GM21576 (cell line): Measurements from ENCODE around the gene SERPINB7.

ENCODE experiments used
- ATAC-seq: cut with Tn5 transposase; IDR thresholded peaks from one replicate; pipeline ENCODE4 v1.9.1; 2021; ENCODE audit warnings: mild to moderate bottlenecking, moderate library complexity; ENCODE audit not compliant: unreplicated experiment

The SERPINB7 gene

DNA sequence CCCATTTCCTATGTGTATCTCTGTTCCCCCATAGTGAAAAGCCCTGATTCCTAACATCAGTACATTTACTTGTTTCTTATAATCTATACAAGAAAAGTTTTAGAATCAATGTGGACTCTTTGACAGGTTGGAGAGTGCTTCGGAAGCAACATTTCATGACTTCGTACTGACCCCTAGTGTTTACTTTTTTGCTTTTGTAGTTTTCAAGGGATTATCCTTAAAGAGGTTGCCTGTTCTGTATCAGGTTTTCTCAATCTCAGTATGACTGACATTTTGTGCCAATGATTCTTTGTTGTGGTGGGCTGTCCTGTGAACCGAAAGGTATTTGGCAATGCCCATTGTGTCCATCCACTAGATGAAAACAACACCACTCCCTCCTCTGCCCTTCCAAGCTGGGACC is 69.0 kb downstream of the SERPINB7 start:
- ATAC-seq = no peak

DNA sequence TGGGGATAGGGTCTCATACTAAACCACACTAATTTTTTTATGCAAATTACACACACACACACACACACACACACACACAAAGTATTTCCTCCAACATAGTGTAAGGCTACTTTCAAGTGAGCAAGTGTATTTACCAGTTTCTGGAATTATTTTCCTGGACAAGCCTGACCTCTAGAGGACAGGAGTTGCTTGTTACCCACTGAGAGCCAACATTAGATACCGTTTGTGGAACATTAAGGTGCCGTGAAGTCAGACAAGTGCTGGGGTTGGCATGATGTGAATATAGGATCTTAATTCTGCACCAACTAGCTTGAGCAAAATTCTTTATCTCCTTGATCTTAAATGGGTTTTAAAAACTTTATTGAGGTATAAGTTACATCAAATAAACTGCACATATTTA is 72.9 kb downstream of the SERPINB7 start:
- peak; percentile 53 for ATAC-seq

DNA sequence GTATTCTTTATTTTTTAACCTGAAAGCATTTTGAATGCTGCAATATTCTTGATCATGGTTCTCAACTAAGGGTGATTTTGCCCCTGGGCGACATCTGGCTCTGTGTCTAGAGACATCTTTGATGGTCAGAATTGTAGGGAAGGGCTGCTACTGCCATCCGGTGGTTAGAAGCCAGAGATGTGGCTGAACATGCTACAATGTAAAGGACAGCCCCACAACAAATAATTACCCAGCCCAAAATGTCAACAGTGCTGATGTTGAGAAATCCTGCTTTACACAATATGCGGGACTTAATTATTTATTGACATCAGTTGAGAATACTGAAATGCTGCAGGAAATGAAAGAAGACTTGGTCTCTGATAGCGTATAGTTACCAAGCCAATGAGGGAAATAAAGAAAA is 74.8 kb downstream of the SERPINB7 start:
- peak; percentile 79 for ATAC-seq

DNA sequence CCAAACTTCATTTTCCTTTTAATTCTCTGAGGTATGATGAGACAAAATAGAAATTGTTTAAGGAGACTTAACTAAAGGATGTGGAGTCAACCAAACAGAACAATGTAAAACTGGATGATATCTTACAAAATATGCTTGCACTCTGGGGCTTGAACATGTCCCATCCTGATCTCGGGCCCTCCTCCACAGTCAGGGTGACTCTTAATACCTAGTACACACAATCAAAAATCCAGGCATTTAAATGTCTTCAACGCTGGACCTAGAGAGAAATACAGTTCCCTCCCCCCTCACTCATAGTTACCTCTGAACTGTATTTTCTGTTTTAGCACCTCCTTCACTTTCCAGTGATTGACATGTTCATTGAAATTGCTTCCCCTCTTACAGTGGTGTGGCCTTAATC is 75.4 kb downstream of the SERPINB7 start:
- ATAC-seq = no peak
